Measurements from ENCODE around the gene SFTPD.

SFTPD gene

GRCh38 chr10:79927111-79927828 is 21.6 kb downstream of the SFTPD start:
- no peaks in the 10 kb centered on the region for H3K9me2 ChIP-seq (replicated peaks; ENCODE audit: insufficient read depth, low read length)
- no peak for TF ChIP-seq CTCF (IDR thresholded peaks at IDR 0.05; ENCODE audit: low read length)
- TF ChIP-seq EZH2phosphoT487 (IDR thresholded peaks at IDR 0.05; ENCODE audit: low read length): no peak
- TF ChIP-seq EZH2 (optimal IDR thresholded peaks at IDR 0.05; ENCODE audit: low read depth, low read length): no peak
- H3K9me3 ChIP-seq (replicated peaks; ENCODE audit: insufficient read depth, low read length): no peaks in the 10 kb centered on the region
- no peak overlapping the region for H3K4me2 ChIP-seq (ENCODE audit: low read depth, low read length)
- no peak overlapping the region for H3K4me3 ChIP-seq (ENCODE audit: low read length)
- H3K9ac ChIP-seq (ENCODE audit: low read length): no peak overlapping the region
- H2AFZ ChIP-seq (ENCODE audit: low read length): no peak overlapping the region
- DNase-seq: no peak
- H4K20me1 ChIP-seq (ENCODE audit: insufficient read depth, low read length): no peaks in the 10 kb centered on the region
- no peaks in the 10 kb centered on the region for H3K27me3 ChIP-seq (replicated peaks; ENCODE audit: insufficient read depth, low read length)
- no peak overlapping the region for H3K27ac ChIP-seq (ENCODE audit: low read length)
- no peaks in the 10 kb centered on the region for H3F3A ChIP-seq (ENCODE audit: insufficient read depth, low read length)
- no peaks in the 10 kb centered on the region for H3K4me1 ChIP-seq (ENCODE audit: low read length)
- no peaks in the 10 kb centered on the region for H3K36me3 ChIP-seq (replicated peaks; ENCODE audit: insufficient read depth, low read length)
- H3K79me2 ChIP-seq (ENCODE audit: low read length): no peaks in the 10 kb centered on the region

GRCh38 chr10:79926037-79926436 is 22.9 kb downstream of the SFTPD start:
- Histone ChIP-seq H2AFZ (ENCODE audit: low read length) (no peak overlapping the region), H3K27ac (ENCODE audit: low read length) (no peak overlapping the region), H4K20me1 (ENCODE audit: insufficient read depth, low read length) (no peaks in the 10 kb centered on the region), H3F3A (ENCODE audit: insufficient read depth, low read length) (no peaks in the 10 kb centered on the region), H3K36me3 (replicated peaks; ENCODE audit: insufficient read depth, low read length) (no peaks in the 10 kb centered on the region), H3K79me2 (ENCODE audit: low read length) (no peaks in the 10 kb centered on the region), H3K9me3 (replicated peaks; ENCODE audit: insufficient read depth, low read length) (no peaks in the 10 kb centered on the region), H3K9ac (ENCODE audit: low read length) (no peak overlapping the region), H3K4me3 (ENCODE audit: low read length) (no peak overlapping the region), H3K27me3 (replicated peaks; ENCODE audit: insufficient read depth, low read length) (no peaks in the 10 kb centered on the region), H3K4me1 (ENCODE audit: low read length) (no peaks in the 10 kb centered on the region), H3K9me2 (replicated peaks; ENCODE audit: insufficient read depth, low read length) (no peaks in the 10 kb centered on the region), H3K4me2 (ENCODE audit: low read depth, low read length) (no peak overlapping the region)
- TF ChIP-seq EZH2 (optimal IDR thresholded peaks at IDR 0.05; ENCODE audit: low read depth, low read length) (no peak), EZH2phosphoT487 (IDR thresholded peaks at IDR 0.05; ENCODE audit: low read length) (no peak), CTCF (IDR thresholded peaks at IDR 0.05; ENCODE audit: low read length) (no peak)
- DNase-seq: no peak

GRCh38 chr10:79925614-79926013 is 23.3 kb downstream of the SFTPD start:
- Histone ChIP-seq H3F3A (ENCODE audit: insufficient read depth, low read length) (no peaks in the 10 kb centered on the region), H3K27me3 (replicated peaks; ENCODE audit: insufficient read depth, low read length) (no peaks in the 10 kb centered on the region), H3K36me3 (replicated peaks; ENCODE audit: insufficient read depth, low read length) (no peaks in the 10 kb centered on the region), H3K27ac (ENCODE audit: low read length) (no peak overlapping the region), H3K9me2 (replicated peaks; ENCODE audit: insufficient read depth, low read length) (no peaks in the 10 kb centered on the region), H3K9me3 (replicated peaks; ENCODE audit: insufficient read depth, low read length) (no peaks in the 10 kb centered on the region), H3K9ac (ENCODE audit: low read length) (no peak overlapping the region), H3K79me2 (ENCODE audit: low read length) (no peaks in the 10 kb centered on the region), H3K4me3 (ENCODE audit: low read length) (no peak overlapping the region), H3K4me1 (ENCODE audit: low read length) (no peaks in the 10 kb centered on the region), H3K4me2 (ENCODE audit: low read depth, low read length) (no peak overlapping the region), H4K20me1 (ENCODE audit: insufficient read depth, low read length) (no peaks in the 10 kb centered on the region), H2AFZ (ENCODE audit: low read length) (no peak overlapping the region)
- no peak for DNase-seq
- TF ChIP-seq CTCF (IDR thresholded peaks at IDR 0.05; ENCODE audit: low read length): no peak
- no peak for TF ChIP-seq EZH2 (optimal IDR thresholded peaks at IDR 0.05; ENCODE audit: low read depth, low read length)
- no peak for TF ChIP-seq EZH2phosphoT487 (IDR thresholded peaks at IDR 0.05; ENCODE audit: low read length)
